Measurements from ENCODE around the gene FANCM.
"Not testable (repeated sequence)": the region's sequence is repeated elsewhere in the genome, so short reads cannot be mapped to it uniquely, and the experiment has no call there.

The FANCM gene

GRCh38 chr14:45204241-45204640, 68.5 kb downstream of the FANCM start:
- H3K4me3 ChIP-seq (ENCODE audit: low read depth, low read length), result no peak overlapping the region
- TF ChIP-seq CTCF (IDR thresholded peaks at IDR 0.05; ENCODE audit: borderline replicate concordance, insufficient read depth, low read depth, low read length), result no peak

- no peak for TF ChIP-seq CTCF (IDR thresholded peaks at IDR 0.05; ENCODE audit: borderline replicate concordance, insufficient read depth, low read depth, low read length)
- no peak overlapping the region for H3K4me3 ChIP-seq (ENCODE audit: low read depth, low read length)
Measured at GRCh38 chr14:45210159-45210558, 74.4 kb downstream of the FANCM start.

DNA sequence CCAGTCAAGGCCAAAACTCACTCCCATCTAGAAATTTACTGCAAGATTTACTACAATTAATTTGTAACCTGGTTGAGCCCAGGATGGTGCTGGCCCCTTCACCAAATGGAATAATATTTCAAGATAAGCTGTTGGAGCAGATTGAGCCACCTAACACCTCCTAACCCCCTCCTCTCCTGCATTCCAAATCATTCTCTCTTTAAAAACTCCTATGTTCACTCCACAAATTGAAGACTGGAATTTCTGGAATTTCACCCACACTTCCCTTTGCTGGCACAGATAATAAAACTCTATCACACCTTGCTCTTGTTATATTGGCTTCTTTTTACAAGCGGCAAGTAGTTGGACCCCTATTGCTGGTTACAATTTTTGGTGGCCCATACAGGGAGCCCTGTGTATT, 75.6 kb downstream of the FANCM start:
- no peak overlapping the region for H3K4me3 ChIP-seq (ENCODE audit: low read depth, low read length)
- no peak for TF ChIP-seq CTCF (IDR thresholded peaks at IDR 0.05; ENCODE audit: borderline replicate concordance, insufficient read depth, low read depth, low read length)

DNA sequence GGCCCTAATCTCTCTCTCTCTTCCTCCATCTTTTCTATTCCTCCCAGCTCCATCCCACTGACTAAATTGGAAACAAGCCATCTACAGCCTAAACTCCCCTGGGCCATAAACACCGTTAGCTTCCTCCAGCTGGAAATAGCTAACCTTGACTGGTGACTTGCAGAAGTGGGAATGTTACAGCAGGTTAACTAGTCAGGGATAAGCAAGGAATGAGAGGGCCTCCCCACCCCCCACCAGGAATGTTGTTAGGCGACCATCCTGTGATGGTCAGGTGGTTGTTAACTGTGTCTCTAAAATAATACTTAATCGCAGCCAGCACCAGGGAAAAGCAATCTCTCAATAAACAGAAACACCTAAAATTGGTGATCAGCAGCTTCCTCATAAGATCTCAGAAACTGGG, 76.5 kb downstream of the FANCM start:
- TF ChIP-seq CTCF (IDR thresholded peaks at IDR 0.05; ENCODE audit: borderline replicate concordance, insufficient read depth, low read depth, low read length), result no peak

GRCh38 chr14:45213716-45214115, 78.0 kb downstream of the FANCM start:
- H3K4me3 ChIP-seq (ENCODE audit: low read depth, low read length), result not testable (repeated sequence)

More for the DNA sequence above, 76.5 kb downstream of the FANCM start:
- no peak overlapping the region for H3K4me3 ChIP-seq (ENCODE audit: low read depth, low read length)

GRCh38 chr14:45214341-45214740, 78.6 kb downstream of the FANCM start:
- H3K4me3 ChIP-seq (ENCODE audit: low read depth, low read length), result not testable (repeated sequence)

DNA sequence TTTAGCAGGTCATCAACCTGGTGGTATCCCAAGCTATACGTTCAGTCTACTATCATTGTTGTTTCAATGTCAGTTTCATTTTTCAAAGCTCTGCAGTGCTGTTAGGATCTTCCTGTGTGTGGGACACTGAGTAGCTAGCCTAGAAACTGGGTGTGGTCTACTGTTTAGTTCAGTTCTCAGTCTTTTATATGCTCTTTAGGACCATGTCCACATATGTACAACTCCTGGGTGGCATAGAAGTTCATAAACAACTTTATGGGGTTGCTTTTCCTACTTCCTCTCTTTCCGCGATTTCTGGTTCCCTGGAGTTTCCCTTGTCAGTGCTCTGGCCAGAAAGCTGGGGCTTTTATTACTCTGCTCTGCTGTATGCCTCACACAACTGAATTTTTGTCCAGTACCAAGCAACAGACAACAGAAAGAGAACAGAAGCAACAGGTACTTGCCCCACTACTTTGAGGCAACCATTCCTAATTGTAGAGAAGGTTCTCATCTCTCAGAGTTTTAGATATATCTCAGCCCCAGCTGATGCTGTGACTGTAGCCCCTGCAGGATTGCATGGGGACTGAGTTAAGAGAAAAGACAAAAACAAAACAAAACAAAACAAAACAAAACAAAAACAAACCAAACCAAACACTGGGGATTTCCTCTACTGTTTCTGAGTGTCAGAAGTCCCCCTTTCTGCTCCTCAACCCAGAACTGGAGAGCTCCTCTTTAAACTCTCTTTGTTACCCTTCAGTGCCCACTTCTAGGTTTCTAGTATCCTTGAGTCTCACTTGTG, 86.9 kb downstream of the FANCM start:
- TF ChIP-seq CTCF (IDR thresholded peaks at IDR 0.05; ENCODE audit: borderline replicate concordance, insufficient read depth, low read depth, low read length), result no peak
- H3K4me3 ChIP-seq (ENCODE audit: low read depth, low read length), result no peak overlapping the region

DNA sequence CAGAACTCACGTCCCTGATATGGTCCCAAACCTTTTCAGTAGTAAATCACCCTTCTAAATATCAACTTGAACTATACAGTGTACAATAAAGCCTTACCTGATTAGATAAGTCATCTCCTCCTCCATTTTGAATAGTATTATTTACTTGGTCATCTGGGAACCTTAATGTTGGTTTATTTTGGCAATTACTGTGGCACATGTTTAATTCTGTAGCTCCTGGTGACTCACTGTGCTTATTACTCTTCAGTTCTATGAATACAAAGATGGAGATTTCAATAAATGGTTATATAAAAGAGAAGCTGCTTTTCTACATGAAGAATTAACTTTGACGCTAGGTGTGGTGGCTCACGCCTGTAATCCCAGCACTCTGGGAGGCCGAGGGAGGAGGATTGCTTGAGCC, 91.8 kb downstream of the FANCM start:
- no peak overlapping the region for H3K4me3 ChIP-seq (ENCODE audit: low read depth, low read length)
- TF ChIP-seq CTCF (IDR thresholded peaks at IDR 0.05; ENCODE audit: borderline replicate concordance, insufficient read depth, low read depth, low read length), result no peak
